ACHN (cell line): ENCODE measurements around the gene IL31RA.

Experiments
- DNase-seq: peaks from one replicate; pipeline ENCODE4 v3.0.0-alpha.2; 2015
- in situ Hi-C: cut with HindIII; loops from 2 replicates; pipeline ENCODE4 v1.10.0; 2017; ENCODE audit warnings: low sequenced_read_pairs, low pct_ligation_motif_present, low pct_unique_long_range_greater_than_20kb

IL31RA gene

GRCh38 chr5:55896663-55897062 lies 45.5 kb downstream of the IL31RA start:
- in situ Hi-C loops = no loop called here

GRCh38 chr5:55897206-55897894 lies 46.2 kb downstream of the IL31RA start:
- in situ Hi-C loops = no loop called here
- DNase-seq = no peak

More at GRCh38 chr5:55896663-55897062, 45.5 kb downstream of the IL31RA start:
- no peak for DNase-seq

GRCh38 chr5:55897905-55898304 lies 46.7 kb downstream of the IL31RA start:
- no peak for DNase-seq
- in situ Hi-C loops = no loop called here

GRCh38 chr5:55899344-55899743 lies 48.2 kb downstream of the IL31RA start:
- no peak for DNase-seq

GRCh38 chr5:55900068-55900467 lies 48.9 kb downstream of the IL31RA start:
- in situ Hi-C loops = no loop called here
- no peak for DNase-seq

More at GRCh38 chr5:55899344-55899743, 48.2 kb downstream of the IL31RA start:
- in situ Hi-C loops = no loop called here

- in situ Hi-C loops = no loop called here
- DNase-seq = no peak
Observed at GRCh38 chr5:55900776-55901175, 49.6 kb downstream of the IL31RA start.

GRCh38 chr5:55902696-55903095 lies 51.5 kb downstream of the IL31RA start:
- in situ Hi-C loops = no loop called here
- no peak for DNase-seq

- in situ Hi-C loops = no loop called here
- no peak for DNase-seq
Observed at GRCh38 chr5:55903121-55903701, 52.1 kb downstream of the IL31RA start.

- in situ Hi-C loops = no loop called here
- DNase-seq = no peak
Observed at GRCh38 chr5:55904152-55904551, 53.0 kb downstream of the IL31RA start.

GRCh38 chr5:55905251-55905650 lies 54.1 kb downstream of the IL31RA start:
- in situ Hi-C loops = no loop called here
- DNase-seq = no peak

GRCh38 chr5:55907927-55908326 lies 56.8 kb downstream of the IL31RA start:
- in situ Hi-C loops = no loop called here
- DNase-seq = no peak

- no peak for DNase-seq
- in situ Hi-C loops = no loop called here
Observed at GRCh38 chr5:55908804-55909203, 57.6 kb downstream of the IL31RA start.

GRCh38 chr5:55911784-55912653 lies 60.9 kb downstream of the IL31RA start:
- peak; percentile 11 for DNase-seq
- in situ Hi-C loops = no loop called here

- peak; percentile 68 for DNase-seq
- in situ Hi-C loops = no loop called here
Observed at GRCh38 chr5:55913466-55914413, 62.6 kb downstream of the IL31RA start.

GRCh38 chr5:55914971-55915370 lies 63.8 kb downstream of the IL31RA start:
- in situ Hi-C loops = no loop called here
- DNase-seq = no peak

GRCh38 chr5:55915783-55916182 lies 64.6 kb downstream of the IL31RA start:
- in situ Hi-C loops = no loop called here
- DNase-seq = no peak

GRCh38 chr5:55916986-55917385 lies 65.8 kb downstream of the IL31RA start:
- in situ Hi-C loops = no loop called here
- no peak for DNase-seq

GRCh38 chr5:55917402-55918086 lies 66.4 kb downstream of the IL31RA start:
- in situ Hi-C loops = no loop called here
- DNase-seq = no peak
